ENCODE measurements around the gene GYG2.

- TF ChIP-seq CTCF (IDR thresholded peaks at IDR 0.05; ENCODE audit: insufficient read depth, low read length, poor library complexity, severe bottlenecking) (no peak), EZH2phosphoT487 (conservative IDR thresholded peaks at IDR 0.05; ENCODE audit: low read length) (no peak)
Observed at GRCh38 chrX:2867206-2867605, 38.5 kb downstream of the GYG2 start.

All from SU-DHL-6 (cell line).